MCF 10A (cell line): ENCODE results near the gene EOMES. TPM values are rescaled to one million over a fixed set of nuclear protein-coding genes. Genes with fewer than 3 reads are reported as not detected.
A peak's percentile ranks its signal among the peaks of the same experiment; 100 is the strongest.

ENCODE experiments used
- BruUV-seq: library from RNA; stranded (reverse); fragments of 400-500 nt; replicated peaks from 2 replicates; lab custom pipeline; 2021; lab: Mats Ljungman, UMichigan
- CTCF ChIA-PET: fragments of 300-600 bp; sonication (Branson Sonifier 250); formaldehyde crosslinking; extraction: SDS; loops from one replicate; lab custom pipeline; 2021; ENCODE audit warnings: antibody characterized with exemption, inconsistent platforms; lab: Yijun Ruan, JAX
- POLR2A ChIA-PET: fragments of 300-600, 350-650 bp; sonication (Branson Sonifier 250); formaldehyde crosslinking; extraction: SDS; loops from one replicate; lab custom pipeline; 2020; ENCODE audit warnings: antibody characterized with exemption, inconsistent platforms; lab: Yijun Ruan, JAX
- DNase-seq: peaks from one replicate; pipeline ENCODE4 v3.0.0-alpha.2; 2018; ENCODE audit not compliant: unreplicated experiment
- H3K27ac Mint-ChIP-seq: one replicate; pipeline ENCODE4 v1.8.0; 2022; ENCODE audit warnings: mild to moderate bottlenecking, low read depth, mixed read lengths; ENCODE audit not compliant: unreplicated experiment
- H3K27me3 Mint-ChIP-seq: one replicate; pipeline ENCODE4 v1.8.0; 2022; ENCODE audit warnings: mixed read lengths; ENCODE audit not compliant: insufficient read depth, unreplicated experiment
- H3K36me3 Mint-ChIP-seq: one replicate; pipeline ENCODE4 v1.8.0; 2022; ENCODE audit warnings: mild to moderate bottlenecking, moderate library complexity, mixed read lengths; ENCODE audit not compliant: insufficient read depth, unreplicated experiment
- H3K4me1 Mint-ChIP-seq: one replicate; pipeline ENCODE4 v1.8.0; 2022; ENCODE audit warnings: mixed read lengths; ENCODE audit not compliant: insufficient read depth, unreplicated experiment
- H3K4me3 Mint-ChIP-seq: one replicate; pipeline ENCODE4 v1.8.0; 2022; ENCODE audit warnings: mild to moderate bottlenecking, moderate library complexity, mixed read lengths; ENCODE audit not compliant: unreplicated experiment
- H3K9me3 Mint-ChIP-seq: one replicate; pipeline ENCODE4 v1.8.0; 2022; ENCODE audit warnings: mixed read lengths; ENCODE audit not compliant: unreplicated experiment
- CTCF ChIP-seq: fragments of 200-600 bp; IDR thresholded peaks from one replicate; pipeline ENCODE4 v1.8.0; 2022; ENCODE audit warnings: antibody characterized with exemption, mild to moderate bottlenecking; ENCODE audit not compliant: unreplicated experiment
- intact Hi-C: fragments of 100-400 bp; cut with micrococcal nuclease; formaldehyde crosslinking; loops from 2 replicates; pipeline ENCODE4 v1.14.1; 2022
- total RNA-seq: library from RNA; stranded (reverse); gene quantifications from 2 replicates; pipeline ENCODE4 v1.2.3, GENCODE V29; 2022

EOMES gene
- total RNA-seq, 1 experiment from 2014 or later = 1.3 TPM

DNA sequence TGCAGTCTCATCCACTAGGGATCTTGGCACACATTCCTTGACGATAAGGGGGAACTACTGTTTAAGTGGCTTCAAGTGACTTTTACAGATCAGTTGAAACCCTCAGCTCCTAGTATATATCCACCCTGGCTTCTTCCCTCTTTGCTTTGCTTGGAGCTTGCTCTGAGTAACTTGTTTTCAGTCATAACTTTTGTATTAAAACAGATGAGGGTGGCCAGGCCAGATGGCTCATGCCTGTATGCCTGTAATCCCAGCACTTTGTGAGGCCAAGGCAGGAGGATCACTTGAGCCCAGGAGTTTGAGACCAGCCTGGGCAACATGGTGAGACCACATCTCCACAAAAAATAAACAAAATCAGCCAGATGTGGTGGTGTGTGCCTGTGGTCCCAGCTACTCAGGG, 42.4 kb downstream of the EOMES start:
- Mint-ChIP-seq H3K4me3 (no peak overlapping the region), H3K9me3 (no peaks in the 10 kb centered on the region), H3K36me3 (no peaks in the 10 kb centered on the region), H3K4me1 (peaks cover 37% of the 10 kb centered on the region), H3K27ac (no peak overlapping the region), H3K27me3 (no peaks in the 10 kb centered on the region)
- intact Hi-C loops = loop anchor here (5.0 kb wide), 1 partner anchor 147 kb away; no protein-coding TSS in a partner anchor
- no peak for TF ChIP-seq CTCF
- POLR2A ChIA-PET = interaction anchor here (0.5 to 7.4 kb wide), 8 partner anchors 145 to 358 kb away, joined by 3 to 107 read pairs (median 3); no protein-coding TSS in a partner anchor
- DNase-seq = no peak
- no TSS peak for BruUV-seq
- CTCF ChIA-PET = interaction anchor here (0.6 to 3.3 kb wide), 15 partner anchors 26 to 546 kb away, joined by 3 to 34 read pairs (median 3); partner anchors contain the start of gene SLC4A7

DNA sequence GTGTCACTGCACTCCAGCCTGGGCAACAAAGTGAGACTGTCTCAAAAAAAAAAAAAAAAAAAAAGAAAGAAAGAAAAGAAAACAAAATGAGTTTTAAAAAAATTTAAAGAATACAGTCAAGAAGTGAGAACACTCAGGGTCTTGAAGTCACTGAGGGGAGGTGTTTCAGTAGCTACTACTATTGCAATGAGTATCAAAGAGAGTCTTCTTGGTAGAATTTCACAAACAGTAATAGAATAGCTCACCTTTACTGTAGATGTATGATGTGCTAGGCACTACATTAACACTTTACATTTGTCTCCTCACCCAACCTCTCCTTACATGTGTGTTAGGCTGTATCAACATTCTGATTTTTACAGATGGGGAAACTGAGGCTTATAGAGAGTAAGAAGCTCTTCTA, 43.9 kb downstream of the EOMES start:
- DNase-seq = no peak
- Mint-ChIP-seq H3K4me3 (peak overlapping the region; percentile 58), H3K27ac (peak overlapping the region; percentile 95), H3K4me1 (peaks cover 48% of the 10 kb centered on the region), H3K36me3 (no peaks in the 10 kb centered on the region), H3K27me3 (no peaks in the 10 kb centered on the region), H3K9me3 (no peaks in the 10 kb centered on the region)
- intact Hi-C loops = loop anchor here (5.0 kb wide), 1 partner anchor 146 kb away; no protein-coding TSS in a partner anchor
- no peak for TF ChIP-seq CTCF
- ChIA-PET POLR2A (interaction anchor here (0.9 to 7.4 kb wide), 8 partner anchors 143 to 368 kb away, joined by 3 to 107 read pairs (median 5); partner anchors contain the start of gene SLC4A7), CTCF (interaction anchor here (0.6 to 2.5 kb wide), 6 partner anchors 110 to 544 kb away, joined by 3 to 8 read pairs (median 4); no protein-coding TSS in a partner anchor)
- BruUV-seq = TSS peak; percentile 73

GRCh38 chr3:27677565-27677964, 44.6 kb downstream of the EOMES start:
- Mint-ChIP-seq H3K4me1 (peaks cover 48% of the 10 kb centered on the region), H3K27me3 (no peaks in the 10 kb centered on the region), H3K36me3 (no peaks in the 10 kb centered on the region), H3K27ac (peak overlapping the region; percentile 95), H3K4me3 (peak overlapping the region; percentile 58), H3K9me3 (no peaks in the 10 kb centered on the region)
- intact Hi-C loops = loop anchor here (1.0 to 5.0 kb wide), 2 partner anchors 145 to 193 kb away; partner anchors contain the start of gene SLC4A7
- TF ChIP-seq CTCF = no peak
- POLR2A ChIA-PET = interaction anchor here (0.6 to 7.4 kb wide), 22 partner anchors 87 to 367 kb away, joined by 3 to 107 read pairs (median 3); partner anchors contain the start of gene SLC4A7
- CTCF ChIA-PET = interaction anchor here (1.0 to 1.8 kb wide), 5 partner anchors 144 to 232 kb away, joined by 3 to 7 read pairs (median 3); no protein-coding TSS in a partner anchor
- no TSS peak for BruUV-seq
- peak; percentile 97 for DNase-seq

- CTCF ChIA-PET = interaction anchor here (0.6 to 1.4 kb wide), 8 partner anchors 13 to 242 kb away, joined by 3 to 5 read pairs (median 4); no protein-coding TSS in a partner anchor
- peak; percentile 80 for DNase-seq
- Mint-ChIP-seq H3K4me3 (no peak overlapping the region), H3K27me3 (no peaks in the 10 kb centered on the region), H3K4me1 (peaks cover 42% of the 10 kb centered on the region), H3K27ac (no peak overlapping the region), H3K36me3 (peaks cover 5% of the 10 kb centered on the region), H3K9me3 (no peaks in the 10 kb centered on the region)
- BruUV-seq = no TSS peak
- TF ChIP-seq CTCF = no peak
- intact Hi-C loops = loop anchor here (5.0 kb wide), 1 partner anchor 143 kb away; no protein-coding TSS in a partner anchor
- POLR2A ChIA-PET = interaction anchor here (0.6 to 7.4 kb wide), 11 partner anchors 14 to 332 kb away, joined by 3 to 107 read pairs (median 4); partner anchors contain the start of gene SLC4A7
These were observed 46.8 kb downstream of the EOMES start for GRCh38 chr3:27675287-27675686.
